Mucosa of rectum (tissue), 2 donors: Measurements from ENCODE around the gene BOD1.

Source experiments
- H3K27ac ChIP-seq, 2 donors: one replicate each; pipeline ENCODE4 v1.7.0; 2013; ENCODE audit warnings: inconsistent platforms in 2 of 2, low read depth in 2 of 2, low read length in 2 of 2
- H3K27me3 ChIP-seq, 2 donors: one replicate each; pipeline ENCODE4 v1.7.0; 2013; ENCODE audit warnings: low read length in 2 of 2; ENCODE audit not compliant: control insufficient read depth in 2 of 2, insufficient read depth in 2 of 2
- H3K36me3 ChIP-seq, 2 donors: one replicate each; pipeline ENCODE4 v1.7.0; 2013; ENCODE audit warnings: low read length in 2 of 2; ENCODE audit not compliant: control insufficient read depth in 2 of 2, insufficient read depth in 2 of 2
- H3K4me1 ChIP-seq, 2 donors: one replicate each; pipeline ENCODE4 v1.7.0; 2013; ENCODE audit warnings: low read length in 2 of 2, mild to moderate bottlenecking in 1 of 2; ENCODE audit not compliant: control insufficient read depth in 2 of 2, insufficient read depth in 2 of 2
- H3K4me3 ChIP-seq, 2 donors: one replicate each; pipeline ENCODE4 v1.7.0; 2013; ENCODE audit warnings: low read length in 2 of 2
- H3K9ac ChIP-seq, 2 donors: one replicate each; pipeline ENCODE4 v1.7.0; 2013; ENCODE audit warnings: low read length in 2 of 2, low read depth in 1 of 2, mild to moderate bottlenecking in 1 of 2
- H3K9me3 ChIP-seq, 2 donors: one replicate each; pipeline ENCODE4 v1.7.0; 2013; ENCODE audit warnings: low read length in 2 of 2; ENCODE audit not compliant: control insufficient read depth in 2 of 2
- donor health status: healthy.
- donor health status: Normal muscosa, but diverticular disease.

BOD1 gene

DNA sequence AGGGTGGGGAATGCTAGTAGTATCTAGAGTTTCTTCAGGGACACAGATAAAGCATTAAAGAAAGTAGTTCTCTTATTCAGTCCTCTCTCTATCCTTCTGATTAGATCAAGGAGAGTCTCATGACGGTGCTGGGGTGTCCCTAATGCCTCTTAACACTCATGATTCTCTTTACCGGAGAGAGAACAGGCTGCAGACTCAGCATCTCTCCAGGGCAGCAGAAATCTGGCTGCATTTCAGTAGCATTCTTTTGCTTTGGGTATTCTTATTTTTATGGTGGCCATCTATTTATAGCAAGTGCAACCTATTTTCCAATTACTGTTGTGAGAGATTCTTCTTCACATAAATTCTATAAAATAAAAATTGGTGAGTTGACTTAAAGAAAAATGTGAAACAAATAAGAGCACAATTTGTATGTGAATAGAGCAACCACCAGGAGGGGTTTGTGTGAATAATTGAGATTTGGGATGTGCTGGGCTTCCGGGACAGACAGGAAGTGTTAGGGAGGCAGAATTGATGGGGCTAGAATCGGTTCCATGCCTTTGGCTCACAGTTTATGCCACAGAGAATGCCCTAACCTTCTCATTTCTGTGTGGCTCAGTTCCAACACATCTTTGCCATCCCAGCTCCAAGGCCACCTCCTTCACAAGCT is 23.8 kb upstream of the BOD1 start:
- Histone ChIP-seq H3K4me1 (no peaks in the 10 kb centered on the region), H3K9me3 (no peaks in the 10 kb centered on the region), H3K4me3 (no peak overlapping the region), H3K27me3 (no peaks in the 10 kb centered on the region), H3K27ac (no peak overlapping the region), H3K9ac (no peak overlapping the region), H3K36me3 (no peaks in the 10 kb centered on the region)

DNA sequence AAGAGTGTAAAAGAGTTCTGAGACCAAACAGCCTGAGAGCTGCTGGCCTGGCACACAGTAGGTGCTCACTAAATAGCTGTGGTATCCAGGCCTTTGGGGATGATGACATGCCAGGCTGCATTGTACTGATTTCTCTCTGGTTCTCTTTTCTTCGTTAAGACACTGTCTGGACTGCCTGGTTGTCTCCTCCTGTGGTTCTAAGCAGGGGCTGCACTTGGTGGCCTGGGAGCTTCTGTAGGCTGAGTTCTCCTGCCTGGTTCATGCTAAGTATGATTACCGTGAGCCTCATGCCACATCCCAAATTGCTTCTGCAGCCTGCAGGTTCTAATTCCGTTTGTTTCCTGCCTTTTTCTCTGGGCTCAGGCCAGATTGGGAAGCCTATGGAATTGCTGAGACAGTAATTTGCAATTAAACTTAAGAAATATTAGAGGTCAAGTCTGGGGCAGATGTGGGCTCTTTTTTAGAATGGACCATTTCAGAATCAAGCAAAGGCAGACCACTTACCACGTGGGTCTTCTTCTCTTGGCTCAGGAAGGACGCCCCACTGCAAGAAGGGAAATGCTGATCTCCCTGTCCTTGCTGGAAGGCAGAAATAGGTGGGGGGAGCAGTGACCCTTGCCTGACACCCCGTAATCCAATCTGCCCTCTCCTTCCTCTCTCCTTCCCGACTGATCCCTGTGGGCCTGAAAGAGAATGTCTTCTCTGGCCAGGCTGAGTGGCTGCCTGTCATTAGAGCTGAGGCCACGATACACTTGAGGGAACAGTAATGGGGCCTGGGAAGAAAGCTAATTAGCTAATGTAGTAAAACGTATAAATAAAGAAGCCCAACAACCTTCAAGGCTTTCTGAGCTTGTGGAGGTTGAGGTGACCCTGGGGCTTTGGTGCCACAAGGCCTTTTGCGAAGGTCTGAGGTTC is 21.9 kb upstream of the BOD1 start:
- Histone ChIP-seq H3K27ac (no peak overlapping the region), H3K36me3 (no peaks in the 10 kb centered on the region), H3K4me1 (no peaks in the 10 kb centered on the region), H3K9me3 (no peaks in the 10 kb centered on the region), H3K4me3 (no peak overlapping the region), H3K9ac (no peak overlapping the region), H3K27me3 (no peaks in the 10 kb centered on the region)

DNA sequence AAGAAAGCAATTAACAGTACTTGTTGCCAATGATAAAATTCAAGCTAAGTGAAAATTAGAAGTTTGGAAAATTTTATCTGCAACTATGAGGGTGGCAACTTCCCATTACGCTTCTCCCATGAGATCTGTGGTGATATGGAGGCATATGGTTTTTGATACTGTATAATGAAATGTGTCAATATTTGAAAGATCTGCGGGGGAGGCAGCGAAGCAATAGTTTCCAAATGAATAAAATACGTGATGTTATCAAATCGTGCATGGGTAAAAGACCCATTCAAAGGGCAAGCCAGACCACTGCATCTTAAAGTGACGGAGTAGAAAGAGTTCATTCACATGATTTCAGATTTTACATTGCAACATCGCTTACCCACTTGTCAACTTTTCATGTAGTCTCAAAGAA is 20.9 kb upstream of the BOD1 start:
- no peak overlapping the region for H3K27ac ChIP-seq
- no peaks in the 10 kb centered on the region for H3K4me1 ChIP-seq
- no peaks in the 10 kb centered on the region for H3K27me3 ChIP-seq
- no peaks in the 10 kb centered on the region for H3K9me3 ChIP-seq
- H3K4me3 ChIP-seq: no peak overlapping the region
- H3K9ac ChIP-seq: no peak overlapping the region
- no peaks in the 10 kb centered on the region for H3K36me3 ChIP-seq

DNA sequence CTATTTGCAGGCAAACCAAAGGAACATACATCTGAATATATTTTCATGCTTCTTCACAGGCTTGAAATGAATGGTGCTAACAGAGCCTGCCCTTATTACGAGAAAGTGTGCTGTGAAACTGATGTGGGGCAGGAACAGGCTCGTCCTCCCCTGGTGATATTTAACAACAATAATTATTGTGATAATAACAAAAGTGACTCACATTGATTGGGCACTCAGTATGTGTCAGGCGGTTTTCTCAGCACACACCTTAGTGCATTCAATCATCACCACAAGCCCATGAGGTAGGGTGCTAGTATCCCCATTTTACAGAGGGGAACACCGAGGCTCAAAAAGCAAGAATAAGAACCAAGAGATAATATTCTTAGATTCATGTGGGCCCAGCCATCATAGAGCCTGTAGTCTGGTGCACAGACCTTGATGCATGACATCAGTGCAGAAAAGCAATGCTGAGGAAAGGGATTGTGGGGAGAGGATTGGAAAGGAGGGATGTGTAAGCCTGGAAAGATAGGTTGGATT is 18.1 kb upstream of the BOD1 start:
- Histone ChIP-seq H3K9ac (no peak overlapping the region), H3K36me3 (no peaks in the 10 kb centered on the region), H3K27ac (no peak overlapping the region), H3K9me3 (no peaks in the 10 kb centered on the region), H3K4me1 (no peaks in the 10 kb centered on the region), H3K4me3 (no peak overlapping the region), H3K27me3 (no peaks in the 10 kb centered on the region)

DNA sequence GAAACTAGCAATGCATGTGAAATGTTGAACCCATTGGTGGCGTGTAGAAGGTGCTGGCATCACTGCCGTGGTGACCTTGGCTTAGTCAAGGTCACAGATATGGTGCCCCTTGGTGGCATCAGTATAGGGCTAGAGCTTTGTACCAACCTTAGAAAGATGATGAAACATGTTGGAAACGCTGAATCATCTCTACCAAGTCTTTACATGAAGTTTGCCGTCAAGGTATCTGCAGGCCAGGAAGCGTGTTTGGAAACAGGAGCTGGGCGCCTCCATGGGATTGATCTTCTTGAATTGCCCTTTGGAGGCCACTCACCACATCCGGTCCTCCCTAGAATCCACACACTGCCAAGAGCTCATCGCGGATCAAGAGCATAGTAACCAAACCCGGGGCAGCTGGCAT is 16.9 kb upstream of the BOD1 start:
- no peaks in the 10 kb centered on the region for H3K36me3 ChIP-seq
- H3K27ac ChIP-seq: no peak overlapping the region
- H3K9me3 ChIP-seq: no peaks in the 10 kb centered on the region
- H3K9ac ChIP-seq: no peak overlapping the region
- H3K27me3 ChIP-seq: no peaks in the 10 kb centered on the region
- no peaks in the 10 kb centered on the region for H3K4me1 ChIP-seq
- H3K4me3 ChIP-seq: no peak overlapping the region

DNA sequence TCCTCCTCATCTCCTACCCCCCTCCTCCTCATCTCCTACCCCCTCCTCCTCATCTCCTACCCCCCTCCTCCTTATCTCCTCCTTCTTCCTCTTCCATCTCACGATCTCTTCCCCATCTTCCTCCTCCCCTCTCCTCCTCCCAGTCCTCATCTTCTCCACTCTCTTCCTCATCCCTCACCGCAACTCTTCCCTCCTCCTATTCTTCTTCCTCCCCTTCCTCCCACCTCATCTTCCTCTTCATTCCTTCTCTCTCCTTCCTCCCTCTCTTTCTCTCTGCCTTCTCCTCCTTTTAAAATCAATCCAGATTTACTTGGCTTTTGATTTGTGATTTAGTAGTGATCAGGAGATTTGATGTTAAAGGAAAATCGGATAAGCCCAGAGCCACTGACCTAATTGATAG is 15.0 kb upstream of the BOD1 start:
- H3K4me3 ChIP-seq: no peak overlapping the region
- no peaks in the 10 kb centered on the region for H3K4me1 ChIP-seq
- H3K27me3 ChIP-seq: no peaks in the 10 kb centered on the region
- no peak overlapping the region for H3K27ac ChIP-seq
- H3K9ac ChIP-seq: no peak overlapping the region
- H3K36me3 ChIP-seq: no peaks in the 10 kb centered on the region
- no peaks in the 10 kb centered on the region for H3K9me3 ChIP-seq

DNA sequence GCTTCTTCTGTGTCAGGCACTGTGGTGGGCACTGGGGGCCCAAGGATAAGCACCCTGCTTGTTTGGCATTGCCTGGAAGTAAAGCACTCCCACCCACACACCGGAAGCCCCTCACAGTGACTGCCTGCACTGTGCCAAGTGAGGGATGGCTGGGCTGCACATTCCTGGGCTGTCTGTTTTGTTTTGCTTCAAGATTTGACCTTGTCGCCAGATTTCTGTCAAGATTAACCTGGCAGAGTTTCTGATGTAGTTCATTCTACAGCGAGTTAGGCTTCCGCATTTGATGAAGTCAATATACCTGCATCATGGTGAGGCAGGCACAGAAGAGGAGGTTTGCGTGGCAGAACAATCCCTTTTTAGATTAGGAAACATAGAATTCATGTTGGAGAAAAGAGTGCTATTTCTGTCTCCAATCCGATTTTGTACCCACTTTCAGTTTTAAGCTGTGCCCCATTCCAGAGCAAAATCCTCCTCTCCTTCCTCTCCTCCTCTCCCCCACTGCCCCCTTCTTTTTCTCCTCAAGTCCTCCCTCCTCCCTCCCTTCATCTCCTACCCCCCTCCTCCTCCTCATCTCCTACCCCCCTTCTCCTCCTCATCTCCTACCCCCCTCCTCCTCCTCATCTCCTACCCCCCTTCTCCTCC is 14.4 kb upstream of the BOD1 start:
- Histone ChIP-seq H3K27me3 (no peaks in the 10 kb centered on the region), H3K4me3 (no peak overlapping the region), H3K9ac (no peak overlapping the region), H3K27ac (no peak overlapping the region), H3K4me1 (no peaks in the 10 kb centered on the region), H3K36me3 (no peaks in the 10 kb centered on the region), H3K9me3 (no peaks in the 10 kb centered on the region)

DNA sequence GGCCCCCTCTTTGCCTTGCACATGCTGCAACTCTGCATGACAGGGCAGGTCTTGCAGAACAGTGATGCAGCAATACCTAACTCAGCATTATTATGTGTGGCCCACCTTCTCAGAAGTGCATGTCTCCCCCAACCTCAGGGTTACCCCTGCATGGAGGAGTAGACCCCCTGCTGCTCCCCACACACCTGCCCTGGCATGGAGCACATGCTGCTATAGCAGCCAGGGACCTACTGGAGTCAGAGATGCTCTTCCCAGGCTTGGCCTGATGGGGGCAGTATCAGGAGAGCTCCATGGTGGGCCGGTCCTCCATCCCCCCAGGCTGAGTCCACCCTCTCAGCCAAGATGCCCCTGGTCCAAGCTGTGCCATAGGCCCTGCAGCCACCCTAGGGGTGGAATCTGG is 13.2 kb upstream of the BOD1 start:
- H3K4me1 ChIP-seq: no peaks in the 10 kb centered on the region
- no peak overlapping the region for H3K27ac ChIP-seq
- no peaks in the 10 kb centered on the region for H3K36me3 ChIP-seq
- no peak overlapping the region for H3K4me3 ChIP-seq
- no peaks in the 10 kb centered on the region for H3K9me3 ChIP-seq
- no peaks in the 10 kb centered on the region for H3K27me3 ChIP-seq
- H3K9ac ChIP-seq: no peak overlapping the region

DNA sequence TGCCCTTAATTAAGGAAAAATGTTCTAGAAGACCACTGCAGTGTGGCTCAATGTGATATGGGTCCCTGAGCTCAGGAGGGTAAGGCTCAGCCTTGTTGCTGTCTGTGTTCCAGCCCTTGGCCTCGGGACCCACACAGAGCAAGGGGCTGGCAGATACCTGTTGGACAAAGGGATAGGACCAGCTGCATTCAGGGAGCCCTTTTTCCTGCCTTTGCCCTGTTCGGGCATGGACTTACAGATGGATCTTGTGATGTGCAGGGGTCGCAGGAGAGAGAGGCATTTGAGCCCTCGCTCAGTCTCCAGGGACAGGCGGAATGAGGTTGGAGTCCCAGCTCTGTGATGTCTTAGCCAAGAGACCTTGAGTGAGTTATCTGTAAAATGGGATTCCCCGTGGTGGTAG is 12.1 kb upstream of the BOD1 start:
- no peaks in the 10 kb centered on the region for H3K4me1 ChIP-seq
- no peaks in the 10 kb centered on the region for H3K9me3 ChIP-seq
- no peak overlapping the region for H3K4me3 ChIP-seq
- H3K36me3 ChIP-seq: no peaks in the 10 kb centered on the region
- H3K27ac ChIP-seq: no peak overlapping the region
- no peak overlapping the region for H3K9ac ChIP-seq
- H3K27me3 ChIP-seq: no peaks in the 10 kb centered on the region

DNA sequence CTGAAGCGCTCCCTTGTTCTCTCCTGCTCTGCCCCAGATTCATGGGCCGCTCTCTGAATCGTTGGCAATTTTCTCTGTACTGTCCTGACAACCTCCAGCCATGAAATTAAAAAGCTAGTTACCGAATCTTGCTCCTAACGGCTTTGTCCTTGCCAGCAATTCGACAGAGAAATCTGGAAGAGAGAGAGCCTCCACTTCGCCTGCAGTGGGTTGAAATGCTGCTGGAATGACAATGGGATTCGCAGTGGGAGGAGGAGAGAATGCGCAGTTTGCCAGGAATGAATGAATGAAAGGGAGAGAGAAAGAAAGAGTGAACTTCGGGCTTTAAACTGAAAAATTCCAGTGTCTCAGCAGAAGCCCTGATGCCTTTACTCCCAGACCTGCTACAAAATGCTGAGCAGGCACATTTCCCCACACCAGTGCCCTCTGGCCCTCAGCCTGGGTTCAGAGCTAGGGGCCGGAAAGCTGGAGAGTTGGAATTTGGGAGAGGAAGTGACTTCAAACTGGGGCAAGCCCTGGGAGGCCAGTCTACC is 11.5 kb upstream of the BOD1 start:
- H3K27ac ChIP-seq: no peak overlapping the region
- no peaks in the 10 kb centered on the region for H3K36me3 ChIP-seq
- H3K27me3 ChIP-seq: no peaks in the 10 kb centered on the region
- H3K9ac ChIP-seq: no peak overlapping the region
- H3K9me3 ChIP-seq: no peaks in the 10 kb centered on the region
- H3K4me3 ChIP-seq: no peak overlapping the region
- H3K4me1 ChIP-seq: no peaks in the 10 kb centered on the region
